HepG2 (cell line): ENCODE measurements around the gene TAS2R4. TPM values are rescaled to one million over a fixed set of nuclear protein-coding genes. Genes with fewer than 3 reads are reported as not detected.
A peak's percentile ranks its signal among the peaks of the same experiment; 100 is the strongest.

Source experiments
- ATM ChIP-seq: fragments of 450-650 bp; IDR thresholded peaks from 2 replicates; pipeline ENCODE4 v1.7.1; 2017; ENCODE audit warnings: mild to moderate bottlenecking, borderline replicate concordance
- ATRX ChIP-seq: sonication (generic); formaldehyde crosslinking; IDR thresholded peaks from 2 replicates; pipeline ENCODE4 v1.4.0; 2020; ENCODE audit warnings: missing genetic modification reagents, borderline replicate concordance
- GPN1 ChIP-seq: sonication (generic); formaldehyde crosslinking; IDR thresholded peaks from 2 replicates; pipeline ENCODE4 v1.5.1; 2020; ENCODE audit warnings: missing genetic modification reagents, borderline replicate concordance
- HOXA3 ChIP-seq: sonication (generic); formaldehyde crosslinking; IDR thresholded peaks from 2 replicates; pipeline ENCODE4 v1.5.0; 2020; ENCODE audit warnings: missing genetic modification reagents
- JDP2 ChIP-seq: sonication (generic); formaldehyde crosslinking; IDR thresholded peaks from 2 replicates; pipeline ENCODE4 v1.8.1; 2022; ENCODE audit warnings: missing genetic modification reagents, borderline replicate concordance
- LRRFIP1 ChIP-seq: sonication (generic); formaldehyde crosslinking; conservative IDR thresholded peaks from 2 replicates; pipeline ENCODE4 v1.4.0; 2020; ENCODE audit warnings: missing genetic modification reagents
- NR2F1 ChIP-seq, 2 experiments: fragments of 450-650 bp in 1 of 2; formaldehyde crosslinking in 1 of 2; IDR thresholded peaks; 2 replicates each; pipeline versions ENCODE4 v1.5.0 to v1.6.1; 2016 to 2020; ENCODE audit warnings: mild to moderate bottlenecking in 1 of 2, missing compliant biosample characterization in 1 of 2, missing genetic modification reagents in 1 of 2, moderate library complexity in 1 of 2
- RAD21 ChIP-seq: fragments of 450-650 bp; formaldehyde crosslinking; IDR thresholded peaks from 2 replicates; pipeline ENCODE4 v1.5.0; 2020; ENCODE audit warnings: mild to moderate bottlenecking
- SRF ChIP-seq: IDR thresholded peaks from 2 replicates; pipeline ENCODE4 v1.6.1; 2011; ENCODE audit warnings: mild to moderate bottlenecking, low read depth, low read length, moderate library complexity
- STAG1 ChIP-seq: sonication (generic); formaldehyde crosslinking; IDR thresholded peaks from 2 replicates; pipeline ENCODE4 v1.4.0; 2020; ENCODE audit warnings: missing genetic modification reagents
- TAF1 ChIP-seq: sonication (generic); formaldehyde crosslinking; IDR thresholded peaks from 2 replicates; pipeline ENCODE4 v1.4.0; 2020; ENCODE audit warnings: missing genetic modification reagents
- ZBTB10 ChIP-seq: sonication (generic); formaldehyde crosslinking; IDR thresholded peaks from 2 replicates; pipeline ENCODE4 v1.4.0; 2020; ENCODE audit warnings: missing genetic modification reagents, borderline replicate concordance
- ZBTB26 ChIP-seq: IDR thresholded peaks from 2 replicates; pipeline ENCODE4 v1.6.1; 2016; ENCODE audit warnings: missing compliant biosample characterization, missing genetic modification reagents, borderline replicate concordance
- ZNF160 ChIP-seq: sonication (generic); formaldehyde crosslinking; IDR thresholded peaks from 2 replicates; pipeline ENCODE4 v1.8.0; 2022; ENCODE audit warnings: mild to moderate bottlenecking, inconsistent platforms, missing genetic modification reagents
- ZNF33B ChIP-seq: sonication (generic); formaldehyde crosslinking; IDR thresholded peaks from 2 replicates; pipeline ENCODE4 v1.5.1; 2020; ENCODE audit warnings: mild to moderate bottlenecking, missing genetic modification reagents
- ZNF674 ChIP-seq: sonication (generic); formaldehyde crosslinking; IDR thresholded peaks from 2 replicates; pipeline ENCODE4 v1.5.0; 2020; ENCODE audit warnings: low read depth, mild to moderate bottlenecking, missing genetic modification reagents
- ZNF777 ChIP-seq: sonication (generic); formaldehyde crosslinking; IDR thresholded peaks from 2 replicates; pipeline ENCODE4 v1.4.0; 2020; ENCODE audit warnings: missing genetic modification reagents
- polyA plus RNA-seq, 8 experiments: library from polyadenylated mRNA; depleted of rRNA in 3 of 8; stranded (reverse) in 7 of 8; unstranded in 1 of 8; fragments of >200 nt; fragmentation: Illumina TruSeq in 4 of 8; extraction: Trizol in 4 of 8; gene quantifications; 2 replicates each; pipeline versions ENCODE4 v1.2.1 to v1.2.3, GENCODE V29; 2011 to 2016; ENCODE audit warnings: low read depth in 4 of 8, missing spikeins in 1 of 8, mixed read lengths in 1 of 8; ENCODE audit not compliant: insufficient read depth in 1 of 8
- total RNA-seq, 5 experiments: library from RNA; depleted of rRNA; stranded (reverse); fragments of >200 nt; fragmentation: Illumina TruSeq; extraction: Trizol; gene quantifications; 2 replicates each; pipeline ENCODE4 v1.2.3, GENCODE V29; 2016; ENCODE audit warnings: low read depth in 1 of 5

The TAS2R4 gene
- total and polyA plus RNA-seq, 2 of the 13 experiments (the other 11 are each of a cell fraction or from before 2014, with no cell fraction given): 0.71 to 0.80 TPM

- TF ChIP-seq ZBTB10 (CRISPR knock-in tag): no peak
- TF ChIP-seq ZNF33B: no peak
- no peak for TF ChIP-seq JDP2 (CRISPR knock-in tag)
- TF ChIP-seq ATRX (CRISPR knock-in tag): no peak
- TF ChIP-seq LRRFIP1: no peak
- no peak for TF ChIP-seq HOXA3 (CRISPR knock-in tag)
- no peak for TF ChIP-seq ZNF160 (CRISPR knock-in tag)
- no peak for TF ChIP-seq ZBTB26 (CRISPR knock-in tag)
- no peak for TF ChIP-seq ATM
- TF ChIP-seq RAD21: peak; percentile 17; the same call in 1 of the 2 replicates
- TF ChIP-seq GPN1: no peak
- no peak for TF ChIP-seq SRF
- no peak for TF ChIP-seq ZNF777 (CRISPR knock-in tag)
- no peak for TF ChIP-seq TAF1
- peak; percentile 47 for TF ChIP-seq STAG1 (CRISPR knock-in tag)
- no peak for TF ChIP-seq ZNF674 (CRISPR knock-in tag)
- TF ChIP-seq NR2F1 (CRISPR knock-in tag; IDR thresholded peaks at IDR 0.05): no peak
These were observed 9.5 kb downstream of the TAS2R4 start (continued) for GRCh38 chr7:141785706-141786552.
